SK-N-SH treated with all-trans-retinoic acid at 6 μM for 48 hours (cell line): Measurements from ENCODE around the gene RUFY4.

Experiments
- CSRNP3 ChIP-seq: fragments of 250-450 bp; sonication (Bioruptor Pico); IDR thresholded peaks from 2 replicates; pipeline ENCODE4 v1.5.1; 2021; ENCODE audit warnings: mild to moderate bottlenecking, moderate library complexity
- OSR1 ChIP-seq: fragments of 250-450 bp; sonication (Bioruptor Pico); IDR thresholded peaks from 2 replicates; pipeline ENCODE4 v1.8.0; 2022; ENCODE audit warnings: moderate library complexity, mild to moderate bottlenecking, inconsistent platforms
- PATZ1 ChIP-seq: fragments of 250-450 bp; sonication (Bioruptor Pico); IDR thresholded peaks from 2 replicates; pipeline ENCODE4 v1.8.0; 2020; ENCODE audit warnings: mild to moderate bottlenecking, moderate library complexity, borderline replicate concordance
- RARB ChIP-seq: fragments of 250-450 bp; sonication (Bioruptor Pico); IDR thresholded peaks from 2 replicates; pipeline ENCODE4 v1.8.0; 2021; ENCODE audit warnings: mild to moderate bottlenecking, moderate library complexity
- ZNF565 ChIP-seq: fragments of 450-650 bp; formaldehyde crosslinking; conservative IDR thresholded peaks from 2 replicates; pipeline ENCODE4 v1.5.0; 2020; ENCODE audit warnings: low read depth, mild to moderate bottlenecking, moderate library complexity
- ZNF8 ChIP-seq: fragments of 450-650 bp; formaldehyde crosslinking; IDR thresholded peaks from 2 replicates; pipeline ENCODE4 v1.5.0; 2020; ENCODE audit warnings: mild to moderate bottlenecking, moderate library complexity

- no peak for TF ChIP-seq CSRNP3 (CRISPR knock-in tag)
- TF ChIP-seq ZNF8 (CRISPR knock-in tag), result no peak
- TF ChIP-seq ZNF565 (CRISPR knock-in tag), result no peak
- no peak for TF ChIP-seq RARB (CRISPR knock-in tag)
- TF ChIP-seq OSR1, result no peak
- TF ChIP-seq PATZ1 (CRISPR knock-in tag), result no peak
Measured at GRCh38 chr2:218039171-218039570, 29.9 kb upstream of the RUFY4 start.
